ENCODE measurements around the gene OR8K1.

Gene OR8K1

GRCh38 chr11:56394381-56394780 is 48.5 kb downstream of the OR8K1 start:
- Histone ChIP-seq H3K4me2 (ENCODE audit: low read length) (no peak overlapping the region), H3K79me2 (no peaks in the 10 kb centered on the region), H3K4me3 (ENCODE audit: low read depth, low read length) (no peak overlapping the region), H3K9ac (no peak overlapping the region), H2AFZ (no peak overlapping the region), H3K4me1 (no peaks in the 10 kb centered on the region), H3K27ac (no peak overlapping the region), H3K9me3 (ENCODE audit: control insufficient read depth, low read length) (no peaks in the 10 kb centered on the region), H3K36me3 (ENCODE audit: control insufficient read depth, insufficient read depth, low read length) (no peaks in the 10 kb centered on the region), H3K27me3 (ENCODE audit: control insufficient read depth, insufficient read depth, low read length) (no peaks in the 10 kb centered on the region)
- no peak for TF ChIP-seq CTCF (IDR thresholded peaks at IDR 0.05)

GRCh38 chr11:56396047-56396446 is 50.2 kb downstream of the OR8K1 start:
- H3K9ac ChIP-seq = no peak overlapping the region
- H3K27me3 ChIP-seq (ENCODE audit: control insufficient read depth, insufficient read depth, low read length) = no peaks in the 10 kb centered on the region
- H3K4me3 ChIP-seq (ENCODE audit: low read depth, low read length) = no peak overlapping the region
- TF ChIP-seq CTCF (IDR thresholded peaks at IDR 0.05) = no peak
- H2AFZ ChIP-seq = no peak overlapping the region
- H3K36me3 ChIP-seq (ENCODE audit: control insufficient read depth, insufficient read depth, low read length) = no peaks in the 10 kb centered on the region
- H3K9me3 ChIP-seq (ENCODE audit: control insufficient read depth, low read length) = no peaks in the 10 kb centered on the region
- no peak overlapping the region for H3K4me2 ChIP-seq (ENCODE audit: low read length)
- H3K79me2 ChIP-seq = no peaks in the 10 kb centered on the region
- no peaks in the 10 kb centered on the region for H3K4me1 ChIP-seq
- H3K27ac ChIP-seq = no peak overlapping the region
